GOT3 (cell line): Measurements from ENCODE around the gene TTC1.
"Not testable (repeated sequence)": the region's sequence is repeated elsewhere in the genome, so short reads cannot be mapped to it uniquely, and the experiment has no call there.

Experiments
- DNase-seq: peaks from one replicate; lab custom pipeline; 2025; ENCODE audit warnings: mixed read lengths; lab: John Stamatoyannopoulos, UW

TTC1 gene

GRCh38 chr5:159995907-159996306 lies 13.0 kb upstream of the TTC1 start:
- no peak for DNase-seq

GRCh38 chr5:160001457-160001856 lies 7.5 kb upstream of the TTC1 start:
- DNase-seq: no peak

- DNase-seq: no peak
These were observed 1.4 kb upstream of the TTC1 start for GRCh38 chr5:160007514-160007913.

GRCh38 chr5:160008529-160008876 lies 436 bp upstream of the TTC1 start:
- DNase-seq: not testable (repeated sequence)

GRCh38 chr5:160009591-160009989 lies 651 bp downstream of the TTC1 start:
- DNase-seq: no peak

GRCh38 chr5:160011471-160011870 lies 2.5 kb downstream of the TTC1 start:
- no peak for DNase-seq

- not testable (repeated sequence) for DNase-seq
These were observed 5.3 kb downstream of the TTC1 start for GRCh38 chr5:160014197-160014596.

- DNase-seq: no peak
These were observed 10.1 kb downstream of the TTC1 start for GRCh38 chr5:160018945-160019625.

- no peak for DNase-seq
These were observed 11.4 kb downstream of the TTC1 start for GRCh38 chr5:160020266-160020770.

- no peak for DNase-seq
These were observed 12.0 kb downstream of the TTC1 start for GRCh38 chr5:160020964-160021363.

- no peak for DNase-seq
These were observed 13.0 kb downstream of the TTC1 start for GRCh38 chr5:160021831-160022446.

GRCh38 chr5:160023007-160023907 lies 14.3 kb downstream of the TTC1 start:
- no peak for DNase-seq

- DNase-seq: no peak
These were observed 15.1 kb downstream of the TTC1 start for GRCh38 chr5:160023908-160024630.

GRCh38 chr5:160029004-160029403 lies 20.1 kb downstream of the TTC1 start:
- DNase-seq: no peak

- no peak for DNase-seq
These were observed 20.7 kb downstream of the TTC1 start for GRCh38 chr5:160029540-160030139.

GRCh38 chr5:160030631-160031377 lies 21.9 kb downstream of the TTC1 start:
- DNase-seq: no peak

- DNase-seq: no peak
These were observed 24.8 kb downstream of the TTC1 start for GRCh38 chr5:160033546-160034252.

GRCh38 chr5:160036243-160036642 lies 27.3 kb downstream of the TTC1 start:
- DNase-seq: no peak

GRCh38 chr5:160036884-160037283 lies 27.9 kb downstream of the TTC1 start:
- no peak for DNase-seq

- no peak for DNase-seq
These were observed 31.0 kb downstream of the TTC1 start for GRCh38 chr5:160039810-160040470.
